HCT116 (cell line): Measurements from ENCODE around the gene MALT1.

ENCODE experiments used
- CTCF ChIP-seq, 3 experiments: fragments of 200-600 bp in 1 of 3; sonication (generic) in 1 of 3; IDR thresholded peaks in 2 of 3; conservative IDR thresholded peaks in 1 of 3; 2 replicates each; pipeline ENCODE4 v1.5.1; 2012 to 2017; ENCODE audit warnings: low read depth in 2 of 3, low read length in 2 of 3, antibody characterized with exemption in 1 of 3, borderline replicate concordance in 1 of 3, control low read depth in 1 of 3, mild to moderate bottlenecking in 1 of 3, mixed read lengths in 1 of 3, mixed run types in 1 of 3, moderate library complexity in 1 of 3; ENCODE audit not compliant: insufficient read depth in 1 of 3
- RAD21 ChIP-seq: IDR thresholded peaks from 2 replicates; pipeline ENCODE4 v1.6.1; 2012; ENCODE audit warnings: low read depth, mild to moderate bottlenecking
- REST ChIP-seq: IDR thresholded peaks from 2 replicates; pipeline ENCODE4 v1.6.1; 2012; ENCODE audit warnings: low read depth

DNA sequence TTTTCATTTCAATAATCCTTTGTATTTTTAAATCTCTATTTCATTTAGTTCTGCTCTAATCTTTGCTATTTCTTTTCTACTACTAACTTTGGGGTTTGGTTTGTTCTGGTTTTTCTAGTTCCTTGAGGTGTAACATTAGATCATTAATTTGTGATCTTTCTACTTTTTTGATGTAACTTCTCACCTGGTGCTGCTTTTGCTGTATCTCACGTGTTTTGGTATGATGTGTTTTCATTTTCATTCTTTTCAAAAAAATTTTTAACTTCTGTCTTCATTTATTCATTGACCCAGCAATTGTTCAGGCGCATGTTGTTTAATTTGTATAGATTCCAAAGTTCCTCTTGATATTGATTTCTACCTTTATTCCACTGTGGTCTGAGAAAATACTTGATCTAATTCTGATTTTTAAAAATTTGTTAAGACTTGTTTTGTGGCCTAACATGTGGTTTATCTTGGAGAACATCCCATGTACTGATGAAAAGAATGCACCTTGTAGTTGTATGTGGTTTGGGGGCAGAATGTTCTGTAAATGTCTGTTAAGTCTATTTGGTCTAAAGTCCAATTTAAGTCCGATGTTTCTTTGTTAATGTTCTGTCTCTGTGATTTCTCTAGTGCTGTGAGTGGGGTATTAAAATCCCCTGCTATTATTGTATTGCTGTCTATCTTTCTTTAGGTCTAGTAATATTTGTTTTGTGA, 17.3 kb upstream of the MALT1 start:
- TF ChIP-seq CTCF (IDR thresholded peaks at IDR 0.05 in 2 of 3, conservative IDR thresholded peaks at IDR 0.05 in 1 of 3; ENCODE audit: borderline replicate concordance in 1 of 3, insufficient read depth in 1 of 3, low read depth in 2 of 3, low read length in 2 of 3) (no peak), REST (no peak), RAD21 (no peak)
